KMS-11 (cell line): ENCODE results near the gene TULP4.

ENCODE experiments used
- H2AFZ ChIP-seq: fragments of 200-600 bp; sonication (generic); 2 replicates; pipeline ENCODE4 v1.6.1; 2016; ENCODE audit warnings: antibody characterized with exemption, mixed run types, low read depth
- H3K27ac ChIP-seq: fragments of 200-600 bp; sonication (generic); 2 replicates; pipeline ENCODE4 v1.6.1; 2016; ENCODE audit warnings: mild to moderate bottlenecking, mixed run types
- H3K27me3 ChIP-seq: fragments of 200-600 bp; sonication (generic); 2 replicates; pipeline ENCODE4 v1.6.1; 2017; ENCODE audit warnings: mild to moderate bottlenecking, low read depth, mixed run types, moderate library complexity; ENCODE audit not compliant: insufficient read depth
- H3K36me3 ChIP-seq: fragments of 200-600 bp; sonication (generic); 2 replicates; pipeline ENCODE4 v1.6.1; 2017; ENCODE audit warnings: mild to moderate bottlenecking, mixed run types; ENCODE audit not compliant: insufficient read depth
- H3K4me1 ChIP-seq: fragments of 200-600 bp; sonication (generic); 2 replicates; pipeline ENCODE4 v1.6.1; 2016; ENCODE audit warnings: mild to moderate bottlenecking, low read depth, mixed run types; ENCODE audit not compliant: poor library complexity, severe bottlenecking
- H3K4me2 ChIP-seq: fragments of 200-600 bp; sonication (generic); 2 replicates; pipeline ENCODE4 v1.7.0; 2016; ENCODE audit warnings: mild to moderate bottlenecking, mixed run types
- H3K4me3 ChIP-seq: fragments of 200-600 bp; sonication (generic); IDR thresholded peaks from 2 replicates; pipeline ENCODE4 v1.6.1; 2017; ENCODE audit warnings: low read depth, low read length, mixed read lengths; ENCODE audit not compliant: insufficient read depth
- H3K79me2 ChIP-seq: fragments of 200-600 bp; sonication (generic); 2 replicates; pipeline ENCODE4 v1.6.1; 2016; ENCODE audit warnings: low read depth, mixed run types; ENCODE audit not compliant: insufficient read depth
- H3K9ac ChIP-seq: fragments of 200-600 bp; sonication (generic); 2 replicates; pipeline ENCODE4 v1.6.1; 2016; ENCODE audit warnings: mild to moderate bottlenecking, mixed run types
- H4K20me1 ChIP-seq: fragments of 200-600 bp; sonication (generic); 2 replicates; pipeline ENCODE4 v1.6.1; 2016; ENCODE audit warnings: mild to moderate bottlenecking, mixed run types; ENCODE audit not compliant: insufficient read depth
- CTCF ChIP-seq: fragments of 200-600 bp; sonication (generic); conservative IDR thresholded peaks from 2 replicates; pipeline ENCODE4 v1.6.1; 2017; ENCODE audit warnings: low read depth, mild to moderate bottlenecking, antibody characterized with exemption, low read length, moderate library complexity, mixed read lengths

The TULP4 gene

DNA sequence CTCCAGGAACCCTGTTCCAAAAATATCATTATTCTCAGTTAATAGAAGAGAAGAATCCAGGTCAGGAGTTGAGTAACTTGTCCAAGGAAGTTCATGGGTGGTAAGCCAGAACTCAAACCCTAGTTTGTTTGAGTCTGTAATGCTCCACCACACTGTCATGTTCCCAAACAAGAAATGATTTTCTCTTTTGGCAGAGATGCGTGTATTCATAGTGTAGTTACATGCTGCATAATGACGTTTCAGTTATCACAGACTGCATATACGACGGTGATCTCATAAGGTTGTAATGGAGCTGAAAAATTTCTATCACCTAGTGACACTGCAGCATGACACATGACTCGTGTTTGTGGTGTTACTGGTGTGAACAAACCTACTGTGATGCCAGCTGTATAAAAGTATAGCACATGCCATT is 102.6 kb downstream of the TULP4 start:
- no peaks in the 10 kb centered on the region for H3K27me3 ChIP-seq
- no peak overlapping the region for H3K4me2 ChIP-seq
- H2AFZ ChIP-seq, result no peak overlapping the region
- H3K79me2 ChIP-seq, result no peaks in the 10 kb centered on the region; the same call in none of the 2 replicates
- H3K36me3 ChIP-seq, result no peaks in the 10 kb centered on the region
- no peaks in the 10 kb centered on the region for H3K4me1 ChIP-seq
- no peak overlapping the region for H3K9ac ChIP-seq
- no peak overlapping the region for H3K27ac ChIP-seq
- H3K4me3 ChIP-seq, result no peak overlapping the region
- no peaks in the 10 kb centered on the region for H4K20me1 ChIP-seq
- no peak for TF ChIP-seq CTCF

- no peak overlapping the region for H3K9ac ChIP-seq
- no peaks in the 10 kb centered on the region for H4K20me1 ChIP-seq
- H3K4me2 ChIP-seq, result no peak overlapping the region
- H3K36me3 ChIP-seq, result no peaks in the 10 kb centered on the region
- no peak for TF ChIP-seq CTCF
- no peak overlapping the region for H3K27ac ChIP-seq
- no peaks in the 10 kb centered on the region; the same call in 1 of the 2 replicates for H3K79me2 ChIP-seq
- no peaks in the 10 kb centered on the region for H3K27me3 ChIP-seq
- H3K4me3 ChIP-seq, result no peak overlapping the region
- H3K4me1 ChIP-seq, result no peaks in the 10 kb centered on the region
- H2AFZ ChIP-seq, result no peak overlapping the region
Observed at GRCh38 chr6:158415666-158416065, 103.4 kb downstream of the TULP4 start.

DNA sequence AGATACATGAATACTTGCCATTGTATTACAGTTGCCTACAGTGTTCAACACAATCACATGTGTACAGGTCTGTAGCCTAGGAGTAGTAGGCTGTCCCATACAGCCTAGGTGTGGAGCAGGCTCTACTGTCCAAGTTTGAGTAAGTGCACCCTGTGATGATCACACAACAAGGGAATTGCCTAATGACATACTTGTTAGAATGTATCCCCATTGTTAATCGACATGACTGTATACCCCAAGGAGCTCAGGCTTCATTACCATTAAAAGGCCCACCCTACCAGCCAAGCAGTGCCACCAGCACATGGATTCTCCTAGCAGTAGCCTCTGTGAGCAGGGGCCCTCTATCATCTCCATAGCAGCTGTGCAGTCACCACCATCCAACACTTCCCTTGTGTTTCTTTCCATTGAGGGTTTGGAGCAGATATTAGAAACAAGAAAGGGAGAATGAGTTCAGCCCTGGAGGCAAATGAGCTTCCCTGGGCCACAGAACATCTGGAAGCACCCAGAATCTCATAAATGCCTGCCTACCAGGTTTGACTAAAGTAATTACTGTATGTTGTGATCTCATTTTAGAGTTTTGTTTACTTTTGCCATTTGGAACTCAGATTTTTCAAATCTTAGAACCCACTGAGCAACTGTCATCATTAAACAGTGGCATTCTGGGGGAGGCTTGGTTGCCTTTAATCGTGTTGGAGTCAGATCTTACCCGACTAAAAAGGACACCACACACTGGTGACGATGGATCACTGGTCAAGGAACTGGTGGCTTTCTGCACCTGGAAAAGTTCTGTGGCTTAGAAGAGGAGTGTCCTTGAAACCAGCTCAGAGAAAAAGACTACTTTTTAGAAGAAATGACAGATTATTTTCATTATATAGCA is 104.9 kb downstream of the TULP4 start:
- Histone ChIP-seq H4K20me1 (no peaks in the 10 kb centered on the region), H3K9ac (no peak overlapping the region)

GRCh38 chr6:158417760-158418098 is 105.5 kb downstream of the TULP4 start:
- H3K27ac ChIP-seq, result no peak overlapping the region
- no peaks in the 10 kb centered on the region for H4K20me1 ChIP-seq
- TF ChIP-seq CTCF, result no peak

More for the DNA sequence above, 104.9 kb downstream of the TULP4 start:
- Histone ChIP-seq H2AFZ (no peak overlapping the region), H3K79me2 (no peaks in the 10 kb centered on the region), H3K4me1 (no peaks in the 10 kb centered on the region), H3K36me3 (no peaks in the 10 kb centered on the region), H3K27me3 (no peaks in the 10 kb centered on the region), H3K4me3 (no peak overlapping the region), H3K27ac (no peak overlapping the region), H3K4me2 (no peak overlapping the region)
- no peak for TF ChIP-seq CTCF

More at GRCh38 chr6:158417760-158418098, 105.5 kb downstream of the TULP4 start:
- Histone ChIP-seq H3K4me3 (no peak overlapping the region), H3K27me3 (no peaks in the 10 kb centered on the region), H3K79me2 (no peaks in the 10 kb centered on the region), H3K4me1 (no peaks in the 10 kb centered on the region), H3K9ac (no peak overlapping the region), H3K4me2 (no peak overlapping the region), H2AFZ (no peak overlapping the region), H3K36me3 (no peaks in the 10 kb centered on the region)
